HepG2 (cell line): ENCODE data around the gene LYSMD3. TPM values are rescaled to one million over a fixed set of nuclear protein-coding genes. Genes with fewer than 3 reads are reported as not detected.
A peak's percentile ranks its signal among the peaks of the same experiment; 100 is the strongest.

Experiments
- AHDC1 ChIP-seq: sonication (generic); formaldehyde crosslinking; IDR thresholded peaks from 2 replicates; pipeline ENCODE4 v1.5.1; 2020; ENCODE audit warnings: mild to moderate bottlenecking, missing genetic modification reagents, borderline replicate concordance
- ARNTL ChIP-seq: sonication (generic); formaldehyde crosslinking; IDR thresholded peaks from 2 replicates; pipeline ENCODE4 v1.4.0; 2020; ENCODE audit warnings: mild to moderate bottlenecking, missing genetic modification reagents
- BRD4 ChIP-seq: sonication (generic); formaldehyde crosslinking; IDR thresholded peaks from 2 replicates; pipeline ENCODE4 v1.4.0; 2020; ENCODE audit warnings: missing genetic modification reagents
- FOXA3 ChIP-seq: IDR thresholded peaks from 2 replicates; pipeline ENCODE4 v1.6.1; 2016; ENCODE audit warnings: missing genetic modification reagents, missing compliant biosample characterization
- KAT8 ChIP-seq: IDR thresholded peaks from 2 replicates; pipeline ENCODE4 v1.6.1; 2016; ENCODE audit warnings: missing genetic modification reagents, missing compliant biosample characterization
- NFRKB ChIP-seq: fragments of 450-650 bp; IDR thresholded peaks from 2 replicates; pipeline ENCODE4 v1.6.1; 2017
- PITX1 ChIP-seq: sonication (generic); formaldehyde crosslinking; IDR thresholded peaks from 2 replicates; pipeline ENCODE4 v1.5.1; 2020; ENCODE audit warnings: mild to moderate bottlenecking, missing genetic modification reagents
- RARA ChIP-seq: IDR thresholded peaks from 2 replicates; pipeline ENCODE4 v1.6.1; 2016; ENCODE audit warnings: missing genetic modification reagents, missing compliant biosample characterization
- RFXANK ChIP-seq: IDR thresholded peaks from 2 replicates; pipeline ENCODE4 v1.6.1; 2016
- SUZ12 ChIP-seq: fragments of 150-350 bp; IDR thresholded peaks from 2 replicates; pipeline ENCODE4 v1.6.1; 2014; ENCODE audit warnings: low read depth, low read length
- ZKSCAN5 ChIP-seq: sonication (generic); formaldehyde crosslinking; IDR thresholded peaks from 2 replicates; pipeline ENCODE4 v1.5.1; 2020; ENCODE audit warnings: mild to moderate bottlenecking, missing genetic modification reagents
- ZNF674 ChIP-seq: sonication (generic); formaldehyde crosslinking; IDR thresholded peaks from 2 replicates; pipeline ENCODE4 v1.5.0; 2020; ENCODE audit warnings: low read depth, mild to moderate bottlenecking, missing genetic modification reagents
- ZNF761 ChIP-seq: sonication (generic); formaldehyde crosslinking; conservative IDR thresholded peaks from 2 replicates; pipeline ENCODE4 v1.4.0; 2020; ENCODE audit warnings: mild to moderate bottlenecking, missing genetic modification reagents
- polyA plus RNA-seq, 8 experiments: library from polyadenylated mRNA; depleted of rRNA in 3 of 8; stranded (reverse) in 7 of 8; unstranded in 1 of 8; fragments of >200 nt; fragmentation: Illumina TruSeq in 4 of 8; extraction: Trizol in 4 of 8; gene quantifications; 2 replicates each; pipeline versions ENCODE4 v1.2.1 to v1.2.3, GENCODE V29; 2011 to 2016; ENCODE audit warnings: low read depth in 4 of 8, missing spikeins in 1 of 8, mixed read lengths in 1 of 8; ENCODE audit not compliant: insufficient read depth in 1 of 8
- total RNA-seq, 5 experiments: library from RNA; depleted of rRNA; stranded (reverse); fragments of >200 nt; fragmentation: Illumina TruSeq; extraction: Trizol; gene quantifications; 2 replicates each; pipeline ENCODE4 v1.2.3, GENCODE V29; 2016; ENCODE audit warnings: low read depth in 1 of 5
- TF ChIP-seq, protein P1 (sequence below): sonication (generic); formaldehyde crosslinking; IDR thresholded peaks from 2 replicates; pipeline ENCODE4 v1.4.0; 2020; ENCODE audit warnings: missing genetic modification reagents, borderline replicate concordance
- TF ChIP-seq, protein P2 (sequence below): sonication (generic); formaldehyde crosslinking; IDR thresholded peaks from 2 replicates; pipeline ENCODE4 v1.9.0; 2021; ENCODE audit warnings: missing genetic modification reagents, borderline replicate concordance
- TF ChIP-seq, protein P3 (sequence below): sonication (generic); formaldehyde crosslinking; IDR thresholded peaks from 2 replicates; pipeline ENCODE4 v1.4.0; 2020; ENCODE audit warnings: mild to moderate bottlenecking, missing genetic modification reagents

The LYSMD3 gene
- total and polyA plus RNA-seq, 2 of the 13 experiments (the other 11 are each of a cell fraction or from before 2014, with no cell fraction given) = 9.1 to 13.8 TPM

- no peak for TF ChIP-seq AHDC1 (CRISPR knock-in tag)
- no peak; the same call in 1 of the 2 replicates for TF ChIP-seq ZNF761 (CRISPR knock-in tag)
- TF ChIP-seq ZKSCAN5 = no peak
- peak; percentile 9; the same call in 1 of the 2 replicates for TF ChIP-seq RARA (CRISPR knock-in tag)
- no peak for TF ChIP-seq NFRKB
- peak; percentile 52; the same call in 1 of the 2 replicates for TF ChIP-seq FOXA3 (CRISPR knock-in tag)
- TF ChIP-seq, protein P1, sequence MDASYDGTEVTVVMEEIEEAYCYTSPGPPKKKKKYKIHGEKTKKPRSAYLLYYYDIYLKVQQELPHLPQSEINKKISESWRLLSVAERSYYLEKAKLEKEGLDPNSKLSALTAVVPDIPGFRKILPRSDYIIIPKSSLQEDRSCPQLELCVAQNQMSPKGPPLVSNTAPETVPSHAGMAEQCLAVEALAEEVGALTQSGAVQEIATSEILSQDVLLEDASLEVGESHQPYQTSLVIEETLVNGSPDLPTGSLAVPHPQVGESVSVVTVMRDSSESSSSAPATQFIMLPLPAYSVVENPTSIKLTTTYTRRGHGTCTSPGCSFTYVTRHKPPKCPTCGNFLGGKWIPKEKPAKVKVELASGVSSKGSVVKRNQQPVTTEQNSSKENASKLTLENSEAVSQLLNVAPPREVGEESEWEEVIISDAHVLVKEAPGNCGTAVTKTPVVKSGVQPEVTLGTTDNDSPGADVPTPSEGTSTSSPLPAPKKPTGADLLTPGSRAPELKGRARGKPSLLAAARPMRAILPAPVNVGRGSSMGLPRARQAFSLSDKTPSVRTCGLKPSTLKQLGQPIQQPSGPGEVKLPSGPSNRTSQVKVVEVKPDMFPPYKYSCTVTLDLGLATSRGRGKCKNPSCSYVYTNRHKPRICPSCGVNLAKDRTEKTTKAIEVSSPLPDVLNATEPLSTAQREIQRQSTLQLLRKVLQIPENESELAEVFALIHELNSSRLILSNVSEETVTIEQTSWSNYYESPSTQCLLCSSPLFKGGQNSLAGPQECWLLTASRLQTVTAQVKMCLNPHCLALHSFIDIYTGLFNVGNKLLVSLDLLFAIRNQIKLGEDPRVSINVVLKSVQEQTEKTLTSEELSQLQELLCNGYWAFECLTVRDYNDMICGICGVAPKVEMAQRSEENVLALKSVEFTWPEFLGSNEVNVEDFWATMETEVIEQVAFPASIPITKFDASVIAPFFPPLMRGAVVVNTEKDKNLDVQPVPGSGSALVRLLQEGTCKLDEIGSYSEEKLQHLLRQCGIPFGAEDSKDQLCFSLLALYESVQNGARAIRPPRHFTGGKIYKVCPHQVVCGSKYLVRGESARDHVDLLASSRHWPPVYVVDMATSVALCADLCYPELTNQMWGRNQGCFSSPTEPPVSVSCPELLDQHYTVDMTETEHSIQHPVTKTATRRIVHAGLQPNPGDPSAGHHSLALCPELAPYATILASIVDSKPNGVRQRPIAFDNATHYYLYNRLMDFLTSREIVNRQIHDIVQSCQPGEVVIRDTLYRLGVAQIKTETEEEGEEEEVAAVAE (CRISPR knock-in tag) = no peak
- peak; percentile 65 for TF ChIP-seq PITX1 (CRISPR knock-in tag)
- peak; percentile 73 for TF ChIP-seq ZNF674
- no peak for TF ChIP-seq RFXANK (CRISPR knock-in tag)
- TF ChIP-seq, protein P2, sequence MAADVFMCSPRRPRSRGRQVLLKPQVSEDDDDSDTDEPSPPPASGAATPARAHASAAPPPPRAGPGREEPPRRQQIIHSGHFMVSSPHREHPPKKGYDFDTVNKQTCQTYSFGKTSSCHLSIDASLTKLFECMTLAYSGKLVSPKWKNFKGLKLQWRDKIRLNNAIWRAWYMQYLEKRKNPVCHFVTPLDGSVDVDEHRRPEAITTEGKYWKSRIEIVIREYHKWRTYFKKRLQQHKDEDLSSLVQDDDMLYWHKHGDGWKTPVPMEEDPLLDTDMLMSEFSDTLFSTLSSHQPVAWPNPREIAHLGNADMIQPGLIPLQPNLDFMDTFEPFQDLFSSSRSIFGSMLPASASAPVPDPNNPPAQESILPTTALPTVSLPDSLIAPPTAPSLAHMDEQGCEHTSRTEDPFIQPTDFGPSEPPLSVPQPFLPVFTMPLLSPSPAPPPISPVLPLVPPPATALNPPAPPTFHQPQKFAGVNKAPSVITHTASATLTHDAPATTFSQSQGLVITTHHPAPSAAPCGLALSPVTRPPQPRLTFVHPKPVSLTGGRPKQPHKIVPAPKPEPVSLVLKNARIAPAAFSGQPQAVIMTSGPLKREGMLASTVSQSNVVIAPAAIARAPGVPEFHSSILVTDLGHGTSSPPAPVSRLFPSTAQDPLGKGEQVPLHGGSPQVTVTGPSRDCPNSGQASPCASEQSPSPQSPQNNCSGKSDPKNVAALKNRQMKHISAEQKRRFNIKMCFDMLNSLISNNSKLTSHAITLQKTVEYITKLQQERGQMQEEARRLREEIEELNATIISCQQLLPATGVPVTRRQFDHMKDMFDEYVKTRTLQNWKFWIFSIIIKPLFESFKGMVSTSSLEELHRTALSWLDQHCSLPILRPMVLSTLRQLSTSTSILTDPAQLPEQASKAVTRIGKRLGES (CRISPR knock-in tag) = no peak; the same call in 1 of the 2 replicates
- TF ChIP-seq ARNTL (CRISPR knock-in tag) = no peak; the same call in 1 of the 2 replicates
- TF ChIP-seq, protein P3, sequence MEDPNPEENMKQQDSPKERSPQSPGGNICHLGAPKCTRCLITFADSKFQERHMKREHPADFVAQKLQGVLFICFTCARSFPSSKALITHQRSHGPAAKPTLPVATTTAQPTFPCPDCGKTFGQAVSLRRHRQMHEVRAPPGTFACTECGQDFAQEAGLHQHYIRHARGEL (CRISPR knock-in tag) = peak; percentile 95
- TF ChIP-seq BRD4 (CRISPR knock-in tag) = peak; percentile 12; the same call in 1 of the 2 replicates
- TF ChIP-seq SUZ12 = no peak
- peak; percentile 87 for TF ChIP-seq KAT8 (CRISPR knock-in tag)
These were observed 54.9 kb downstream of the LYSMD3 start, which contains the start of the genes MBLAC2 and POLR3G (continued) for GRCh38 chr5:90474235-90475107.
